Measurements from ENCODE around the gene NUTM2F.
"Not testable (repeated sequence)": the region's sequence is repeated elsewhere in the genome, so short reads cannot be mapped to it uniquely, and the experiment has no call there.

The NUTM2F gene

DNA sequence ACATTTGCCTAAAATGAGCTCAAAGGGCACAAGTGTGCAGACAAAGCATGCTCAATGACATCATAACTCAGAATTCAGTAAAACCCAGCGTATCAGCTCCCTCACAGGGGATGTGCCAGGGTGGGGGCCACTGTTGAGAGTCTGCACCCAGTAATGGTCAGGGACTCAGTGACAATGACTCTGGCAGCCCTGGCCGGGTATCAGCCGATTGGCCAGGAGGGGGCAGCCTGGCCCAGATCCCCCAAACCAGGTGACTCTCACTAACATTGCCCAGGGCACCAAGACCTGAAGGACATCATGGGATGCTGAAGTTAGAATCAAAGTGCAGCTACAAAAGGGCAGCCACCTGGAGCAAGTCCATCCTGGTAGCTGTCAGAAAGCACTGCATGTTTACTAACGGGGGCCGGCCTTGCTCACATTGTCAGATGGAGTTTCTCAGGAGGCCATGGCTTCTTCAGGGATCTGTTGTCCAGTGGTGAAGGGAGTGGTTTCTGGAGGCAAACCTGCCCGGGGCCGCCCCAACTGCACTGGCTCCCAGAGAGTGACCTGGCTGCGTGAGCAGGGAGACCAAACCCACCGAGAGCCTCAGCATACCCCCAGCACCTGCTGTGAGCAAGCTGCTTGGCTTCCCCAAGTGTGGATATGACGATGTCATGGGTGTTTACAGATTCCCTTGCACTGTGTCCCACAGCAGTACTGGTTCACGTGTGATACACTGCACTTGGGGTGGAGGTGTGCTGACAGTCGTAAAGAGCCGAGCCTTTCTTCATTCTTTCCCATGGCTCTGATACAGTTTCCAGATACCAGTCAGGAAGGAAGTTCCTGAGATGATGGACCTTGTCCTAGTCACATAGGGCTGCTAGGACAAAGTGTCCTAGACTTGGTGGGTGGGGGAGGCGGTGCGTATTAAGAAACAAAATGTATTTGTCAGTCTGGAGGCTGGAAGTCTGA, 13.1 kb downstream of the NUTM2F start:
- not testable (repeated sequence) for DNase-seq

DNA sequence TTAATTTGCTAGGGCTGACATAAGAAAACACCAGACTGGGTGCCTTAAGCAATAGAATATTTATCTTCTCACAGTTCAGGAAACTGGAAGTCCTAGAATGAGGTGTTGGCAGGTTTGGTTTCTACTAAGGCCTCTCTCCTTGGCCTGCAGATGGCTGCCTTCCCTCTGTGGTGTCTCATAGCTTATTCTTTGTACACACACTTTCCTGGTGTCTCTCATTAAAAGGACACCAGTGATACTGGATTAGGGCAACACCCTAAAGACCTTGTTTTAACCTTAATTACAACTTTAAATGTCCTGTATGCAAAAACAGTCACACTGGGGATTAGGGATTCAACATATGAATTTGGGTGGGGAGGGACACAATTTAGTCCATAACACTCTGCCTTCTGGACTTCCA, 25.1 kb downstream of the NUTM2F start:
- DNase-seq: no peak

DNA sequence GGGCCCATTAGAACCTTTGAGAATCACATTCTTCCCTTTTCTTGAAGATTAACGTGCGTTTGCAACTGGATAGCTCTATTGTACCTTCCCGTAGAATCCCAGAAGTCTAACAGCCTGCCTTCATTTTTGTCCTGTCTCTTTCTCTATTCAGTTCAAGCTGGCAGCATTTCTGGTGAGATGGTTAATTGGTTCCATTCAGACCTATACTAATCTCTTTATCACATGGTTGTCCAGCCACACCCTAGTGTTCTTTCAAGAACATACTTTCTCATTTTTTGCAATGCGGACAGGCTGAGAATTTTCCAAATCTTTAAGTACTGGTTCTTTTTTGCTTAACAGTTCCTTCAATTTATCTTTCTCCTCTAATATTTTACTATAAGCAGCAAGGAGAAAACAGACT, 26.0 kb downstream of the NUTM2F start:
- no peak for DNase-seq

DNA sequence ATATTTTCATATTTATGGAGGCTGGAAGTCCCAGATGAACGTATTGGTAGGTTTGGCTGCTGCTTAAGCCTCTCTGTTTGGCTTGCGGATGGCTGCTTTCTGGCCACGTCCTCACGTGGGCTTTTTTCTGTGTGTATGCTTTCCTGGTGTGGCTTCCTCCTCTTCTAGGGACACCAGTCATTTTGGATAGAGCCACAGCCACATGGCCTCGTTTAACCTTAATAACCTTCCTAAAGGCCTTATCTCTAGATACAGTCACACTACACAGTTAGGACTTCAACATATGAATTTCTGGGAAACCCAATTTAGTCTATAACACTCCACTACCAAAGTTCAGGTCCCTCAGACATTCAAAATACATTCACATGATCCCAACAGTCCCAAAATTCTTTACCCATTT, 26.9 kb downstream of the NUTM2F start:
- no peak for DNase-seq

DNA sequence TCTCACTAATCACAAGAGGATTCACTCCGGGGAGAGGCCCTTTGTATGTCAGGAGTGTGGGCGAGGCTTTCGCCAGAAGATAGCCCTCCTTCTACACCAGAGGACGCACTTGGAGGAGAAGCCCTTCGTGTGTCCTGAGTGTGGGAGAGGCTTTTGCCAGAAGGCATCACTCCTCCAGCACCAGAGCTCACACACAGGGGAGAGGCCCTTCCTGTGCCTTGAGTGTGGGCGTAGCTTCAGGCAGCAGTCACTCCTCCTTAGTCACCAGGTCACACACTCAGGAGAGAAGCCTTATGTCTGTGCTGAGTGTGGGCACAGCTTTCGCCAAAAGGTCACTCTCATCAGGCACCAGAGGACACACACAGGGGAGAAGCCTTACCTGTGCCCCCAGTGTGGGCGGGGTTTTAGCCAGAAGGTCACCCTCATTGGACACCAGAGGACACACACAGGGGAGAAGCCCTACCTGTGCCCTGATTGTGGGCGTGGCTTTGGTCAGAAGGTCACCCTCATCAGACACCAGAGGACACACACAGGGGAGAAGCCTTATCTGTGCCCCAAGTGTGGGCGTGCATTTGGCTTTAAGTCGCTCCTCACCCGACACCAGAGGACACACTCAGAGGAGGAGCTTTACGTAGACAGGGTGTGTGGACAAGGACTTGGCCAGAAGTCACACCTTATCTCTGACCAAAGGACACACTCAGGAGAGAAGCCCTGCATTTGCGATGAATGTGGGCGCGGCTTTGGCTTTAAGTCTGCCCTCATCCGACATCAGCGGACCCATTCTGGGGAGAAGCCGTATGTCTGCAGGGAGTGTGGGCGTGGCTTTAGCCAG, 27.8 kb downstream of the NUTM2F start:
- no peak for DNase-seq

DNA sequence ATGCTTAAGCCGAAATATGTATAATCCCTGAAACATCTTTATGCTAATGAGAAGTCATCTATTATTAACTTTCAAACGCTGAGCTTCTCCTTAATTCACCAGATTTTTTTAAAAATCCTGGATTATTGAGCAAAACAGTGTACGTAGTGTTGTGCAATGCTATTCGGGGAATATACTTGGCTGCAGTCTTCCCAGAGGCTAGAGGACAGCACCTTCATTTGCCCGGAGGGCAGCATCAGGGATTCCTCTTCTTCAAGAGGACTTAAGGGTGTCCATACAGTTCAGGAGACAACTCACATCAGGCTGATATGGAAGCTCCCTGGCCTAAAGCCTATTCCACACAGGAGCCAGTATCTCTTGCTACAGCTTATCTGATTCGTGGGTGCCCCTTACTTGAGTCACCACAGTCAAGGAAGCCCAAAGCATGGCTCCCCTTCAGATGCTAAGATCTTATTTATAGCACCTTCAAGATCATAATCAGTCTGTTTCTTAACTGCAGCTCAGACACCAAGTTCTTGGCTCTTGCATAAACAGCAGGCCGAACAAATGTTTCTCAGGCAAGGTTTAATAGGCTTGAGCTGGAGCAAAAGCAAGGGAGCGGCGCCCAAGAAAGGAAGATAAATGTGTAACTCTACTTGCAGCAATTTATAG, 29.4 kb downstream of the NUTM2F start:
- DNase-seq: no peak

DNA sequence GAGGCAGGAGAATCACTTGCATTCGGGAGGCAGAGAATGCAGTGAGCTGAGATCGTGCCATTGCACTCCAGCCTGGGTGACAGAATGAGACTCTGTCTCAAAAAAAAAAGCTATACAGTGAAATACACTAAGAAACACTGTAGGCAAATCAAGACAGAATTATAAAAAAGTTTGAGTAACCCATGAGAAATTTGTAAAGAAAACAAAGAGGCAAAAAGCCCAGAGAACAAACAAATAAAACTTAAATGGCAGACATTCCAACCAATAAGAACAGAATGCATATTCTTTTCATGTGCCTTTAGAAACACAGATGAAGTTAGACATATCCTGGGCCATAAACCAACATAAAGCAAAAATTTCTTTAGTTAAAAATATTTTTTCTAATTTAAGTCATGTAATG, 38.8 kb downstream of the NUTM2F start:
- DNase-seq: no peak

DNA sequence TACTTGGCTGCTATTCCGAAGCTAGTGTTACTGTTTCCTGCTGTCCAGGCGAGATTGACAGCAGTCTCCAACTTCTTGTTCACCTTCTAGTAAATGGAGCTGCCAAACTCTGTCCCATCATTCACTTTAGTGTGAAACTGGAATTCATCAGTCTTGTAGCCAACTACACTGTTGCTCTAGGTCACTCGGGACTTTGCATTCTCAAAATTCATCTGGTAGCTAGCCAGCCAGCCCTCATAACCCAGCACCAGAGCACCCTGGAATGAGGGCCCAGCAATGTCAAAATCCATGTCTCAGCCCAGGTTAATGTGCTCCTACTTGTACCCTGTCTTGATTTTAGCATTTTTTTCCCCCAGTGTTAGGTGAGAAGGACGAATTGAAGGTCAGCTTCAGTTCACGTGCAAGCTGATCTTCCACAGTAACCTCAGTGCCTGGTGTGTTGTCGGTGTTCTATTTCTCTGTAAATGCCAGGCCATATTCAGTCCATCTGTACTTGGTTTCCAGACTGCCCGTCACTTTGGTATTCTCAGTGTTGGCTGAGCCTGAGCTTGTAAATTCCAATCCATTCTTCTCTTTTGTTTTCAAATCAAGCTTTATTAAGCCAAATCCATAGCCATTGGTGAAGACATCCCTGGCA, 40.4 kb downstream of the NUTM2F start:
- DNase-seq: no peak

DNA sequence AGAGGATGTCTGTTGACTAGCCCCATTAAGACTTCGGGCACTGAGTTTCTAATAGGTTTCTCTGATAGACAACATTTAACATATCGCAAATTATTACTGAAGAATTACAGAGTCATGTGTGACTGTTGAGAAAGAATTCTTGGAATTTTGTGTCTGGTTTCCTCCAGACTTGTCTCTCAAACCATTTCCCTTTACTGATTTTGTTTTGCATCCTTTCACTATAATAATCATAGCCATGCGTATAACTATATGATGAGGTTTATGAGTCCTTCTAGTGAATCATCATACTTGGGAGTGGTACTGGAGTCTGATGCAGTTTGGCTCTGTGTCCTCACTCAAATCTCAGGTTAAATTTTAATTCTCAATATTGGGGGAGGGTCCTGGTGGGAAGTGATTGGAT, 42.3 kb downstream of the NUTM2F start:
- no peak for DNase-seq

DNA sequence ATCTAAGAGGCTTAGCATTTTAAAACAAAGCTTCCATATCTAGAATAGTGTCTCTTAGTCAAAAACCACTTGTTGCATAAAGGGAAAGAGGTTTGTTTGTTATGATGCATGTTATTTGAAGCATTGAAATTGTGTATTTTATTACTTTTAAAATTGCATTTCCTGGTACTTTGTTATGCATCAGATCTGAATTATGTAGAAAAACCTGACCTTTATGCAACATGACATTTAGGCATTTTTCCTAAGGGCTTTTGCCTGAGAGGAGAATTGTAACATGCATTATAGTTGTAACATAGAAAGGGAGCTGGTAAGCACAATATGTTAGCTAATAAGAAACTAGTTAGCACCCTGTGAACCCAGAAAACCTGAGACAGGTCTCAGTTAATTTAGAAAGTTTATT, 47.3 kb downstream of the NUTM2F start:
- no peak for DNase-seq

DNA sequence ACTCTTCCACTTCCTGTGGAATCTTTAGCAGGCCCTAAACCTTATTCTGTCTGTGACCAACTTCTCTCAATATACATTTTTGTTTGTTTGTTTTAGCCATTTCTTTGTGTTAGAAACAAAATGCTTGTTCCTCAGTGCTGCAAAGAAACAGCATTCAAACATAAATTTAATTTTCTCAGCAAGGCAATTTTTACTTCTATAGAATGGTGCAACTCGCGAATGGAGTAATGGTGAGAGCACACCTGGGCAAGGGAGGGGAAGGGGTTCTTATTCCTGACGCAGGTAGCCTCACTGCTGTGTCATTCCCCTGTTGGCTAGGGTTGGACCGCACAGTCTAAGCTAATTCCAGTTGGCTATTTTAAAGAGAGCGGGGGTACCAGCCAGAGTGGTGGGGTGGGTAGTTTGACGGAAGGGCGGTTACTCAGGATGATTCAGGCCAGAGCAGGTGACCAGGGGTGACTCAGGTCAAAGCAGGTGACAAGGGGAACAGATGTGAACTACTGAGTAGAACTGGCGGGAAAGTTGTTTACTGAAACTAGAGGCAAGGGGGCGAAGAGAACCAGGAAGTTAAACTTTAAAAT, 47.9 kb downstream of the NUTM2F start:
- no peak for DNase-seq

DNA sequence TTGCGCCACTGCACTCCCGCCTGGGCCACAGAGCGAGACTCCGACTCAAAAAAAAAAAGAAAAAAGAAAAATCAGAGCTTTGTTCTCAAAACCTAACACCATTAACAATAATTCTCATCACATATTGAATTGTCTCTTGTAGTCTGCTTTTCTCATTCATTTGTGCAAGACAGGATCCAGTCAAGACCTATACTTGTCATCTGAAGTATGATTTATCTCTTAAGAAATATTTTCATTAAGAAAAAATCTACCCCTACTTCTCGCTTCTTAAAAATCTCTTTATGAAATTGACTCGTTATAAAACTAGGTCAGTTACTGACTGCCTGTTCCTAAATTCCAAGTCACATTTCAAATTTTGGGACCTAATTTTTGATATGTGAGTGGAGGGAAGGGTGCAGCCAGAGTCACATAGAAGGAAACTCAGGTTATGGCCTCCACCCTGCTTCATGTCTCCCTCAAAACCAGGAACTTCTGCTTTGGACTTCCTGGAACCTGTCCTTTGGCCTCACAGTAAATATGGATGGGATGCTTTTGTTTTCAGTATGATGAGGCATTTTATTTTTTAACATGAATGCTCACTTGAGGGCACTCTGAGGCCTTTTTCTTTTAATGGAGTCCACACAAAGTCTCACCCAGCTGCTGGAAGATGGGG, 50.4 kb downstream of the NUTM2F start:
- no peak for DNase-seq

DNA sequence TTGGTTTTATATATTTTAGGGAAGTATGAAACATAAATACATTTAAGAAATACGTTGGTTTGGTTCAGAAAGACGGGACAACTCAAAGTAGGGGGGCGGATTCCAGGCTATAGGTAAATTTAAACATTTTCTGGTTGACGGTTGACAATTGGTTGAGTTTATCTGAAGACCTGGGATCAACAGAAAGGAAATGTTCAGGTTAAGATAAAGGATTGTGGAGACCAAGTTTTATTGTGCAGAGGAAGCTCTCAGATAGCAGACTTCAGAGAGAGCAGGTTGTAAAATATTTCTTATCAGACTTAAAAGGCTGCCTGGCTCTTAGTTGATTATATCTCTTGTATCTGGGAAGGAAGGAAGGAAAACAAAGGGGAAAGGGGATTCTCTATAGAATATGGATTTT, 51.4 kb downstream of the NUTM2F start:
- not testable (repeated sequence) for DNase-seq

DNA sequence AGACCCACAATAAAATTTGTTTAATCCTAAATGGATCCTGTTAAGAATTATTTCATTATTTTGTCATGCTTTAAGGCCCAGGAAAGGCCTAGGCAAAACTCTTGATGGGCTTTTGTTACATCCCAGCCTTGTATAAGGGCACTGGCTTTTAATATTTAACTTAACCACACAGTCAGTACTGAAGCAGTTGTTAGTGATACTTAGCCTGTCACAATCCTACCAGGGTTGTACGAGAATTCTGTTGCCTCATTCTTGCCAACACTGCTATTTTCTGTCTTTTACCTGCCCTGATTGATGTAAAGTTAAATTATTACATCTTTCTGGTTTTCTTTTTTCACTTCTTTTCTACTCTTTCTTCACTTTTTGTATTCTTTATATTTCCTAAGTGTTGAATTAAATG, 58.4 kb downstream of the NUTM2F start:
- no peak for DNase-seq

DNA sequence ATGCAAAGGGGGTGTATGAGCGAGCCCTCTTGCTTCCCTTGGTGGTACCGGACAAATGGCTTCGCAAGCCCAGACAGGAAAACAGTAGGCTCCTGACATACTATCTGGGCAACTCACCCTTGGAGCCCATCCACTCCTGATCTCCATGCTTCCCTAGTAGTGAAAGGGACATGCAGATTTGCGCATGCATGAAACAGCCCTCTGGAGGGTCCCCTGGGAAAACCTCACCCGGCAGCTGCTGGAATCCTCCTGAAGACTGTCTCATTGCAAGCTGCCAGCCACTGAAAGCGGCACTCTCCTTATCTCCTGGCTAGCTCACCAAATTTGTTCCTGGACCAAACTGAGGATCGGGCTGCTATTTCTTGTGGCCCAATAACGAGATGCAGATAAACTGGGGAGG, 59.2 kb downstream of the NUTM2F start:
- no peak for DNase-seq
